ENCODE measurements around the gene CHP1. TPM values are rescaled to one million over a fixed set of nuclear protein-coding genes. Genes with fewer than 3 reads are reported as not detected.

CHP1 gene
- total RNA-seq, 1 experiment from 2014 or later, result 76.5 TPM

DNA sequence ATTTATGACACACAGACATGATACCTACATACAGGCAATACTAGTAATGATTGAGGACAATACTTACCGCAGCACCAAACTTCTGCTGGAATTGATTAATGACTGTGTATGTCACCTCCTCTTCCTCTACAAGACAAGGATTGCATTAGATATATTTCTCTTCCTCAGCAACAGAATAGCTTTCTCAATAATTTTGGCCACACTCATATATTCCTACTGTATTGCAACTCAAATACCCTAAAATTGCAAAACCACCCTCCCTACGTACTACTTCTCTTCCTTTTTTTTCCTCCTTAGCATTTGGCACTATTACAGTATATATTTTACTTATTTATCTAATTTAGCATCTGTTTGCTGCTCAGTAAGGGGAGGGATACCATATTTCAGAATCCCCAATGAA, 15.4 kb upstream of the CHP1 start:
- no peak for TF ChIP-seq ZNF317 (CRISPR knock-in tag; IDR thresholded peaks at IDR 0.05; ENCODE audit: borderline replicate concordance, low read depth)
- TF ChIP-seq ZBTB21 (CRISPR knock-in tag; IDR thresholded peaks at IDR 0.05; ENCODE audit: borderline replicate concordance), result no peak
- TF ChIP-seq, protein P1, sequence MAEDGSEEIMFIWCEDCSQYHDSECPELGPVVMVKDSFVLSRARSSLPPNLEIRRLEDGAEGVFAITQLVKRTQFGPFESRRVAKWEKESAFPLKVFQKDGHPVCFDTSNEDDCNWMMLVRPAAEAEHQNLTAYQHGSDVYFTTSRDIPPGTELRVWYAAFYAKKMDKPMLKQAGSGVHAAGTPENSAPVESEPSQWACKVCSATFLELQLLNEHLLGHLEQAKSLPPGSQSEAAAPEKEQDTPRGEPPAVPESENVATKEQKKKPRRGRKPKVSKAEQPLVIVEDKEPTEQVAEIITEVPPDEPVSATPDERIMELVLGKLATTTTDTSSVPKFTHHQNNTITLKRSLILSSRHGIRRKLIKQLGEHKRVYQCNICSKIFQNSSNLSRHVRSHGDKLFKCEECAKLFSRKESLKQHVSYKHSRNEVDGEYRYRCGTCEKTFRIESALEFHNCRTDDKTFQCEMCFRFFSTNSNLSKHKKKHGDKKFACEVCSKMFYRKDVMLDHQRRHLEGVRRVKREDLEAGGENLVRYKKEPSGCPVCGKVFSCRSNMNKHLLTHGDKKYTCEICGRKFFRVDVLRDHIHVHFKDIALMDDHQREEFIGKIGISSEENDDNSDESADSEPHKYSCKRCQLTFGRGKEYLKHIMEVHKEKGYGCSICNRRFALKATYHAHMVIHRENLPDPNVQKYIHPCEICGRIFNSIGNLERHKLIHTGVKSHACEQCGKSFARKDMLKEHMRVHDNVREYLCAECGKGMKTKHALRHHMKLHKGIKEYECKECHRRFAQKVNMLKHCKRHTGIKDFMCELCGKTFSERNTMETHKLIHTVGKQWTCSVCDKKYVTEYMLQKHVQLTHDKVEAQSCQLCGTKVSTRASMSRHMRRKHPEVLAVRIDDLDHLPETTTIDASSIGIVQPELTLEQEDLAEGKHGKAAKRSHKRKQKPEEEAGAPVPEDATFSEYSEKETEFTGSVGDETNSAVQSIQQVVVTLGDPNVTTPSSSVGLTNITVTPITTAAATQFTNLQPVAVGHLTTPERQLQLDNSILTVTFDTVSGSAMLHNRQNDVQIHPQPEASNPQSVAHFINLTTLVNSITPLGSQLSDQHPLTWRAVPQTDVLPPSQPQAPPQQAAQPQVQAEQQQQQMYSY (CRISPR knock-in tag; IDR thresholded peaks at IDR 0.05), result no peak
- TF ChIP-seq, protein P2, sequence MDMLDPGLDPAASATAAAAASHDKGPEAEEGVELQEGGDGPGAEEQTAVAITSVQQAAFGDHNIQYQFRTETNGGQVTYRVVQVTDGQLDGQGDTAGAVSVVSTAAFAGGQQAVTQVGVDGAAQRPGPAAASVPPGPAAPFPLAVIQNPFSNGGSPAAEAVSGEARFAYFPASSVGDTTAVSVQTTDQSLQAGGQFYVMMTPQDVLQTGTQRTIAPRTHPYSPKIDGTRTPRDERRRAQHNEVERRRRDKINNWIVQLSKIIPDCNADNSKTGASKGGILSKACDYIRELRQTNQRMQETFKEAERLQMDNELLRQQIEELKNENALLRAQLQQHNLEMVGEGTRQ (CRISPR knock-in tag; IDR thresholded peaks at IDR 0.05), result no peak
- TF ChIP-seq, protein P3, sequence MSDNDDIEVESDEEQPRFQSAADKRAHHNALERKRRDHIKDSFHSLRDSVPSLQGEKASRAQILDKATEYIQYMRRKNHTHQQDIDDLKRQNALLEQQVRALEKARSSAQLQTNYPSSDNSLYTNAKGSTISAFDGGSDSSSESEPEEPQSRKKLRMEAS (CRISPR knock-in tag; IDR thresholded peaks at IDR 0.05), result no peak
- TF ChIP-seq TEAD4 (CRISPR knock-in tag; IDR thresholded peaks at IDR 0.05), result no peak
- no peak for TF ChIP-seq ZNF219 (CRISPR knock-in tag; IDR thresholded peaks at IDR 0.05; ENCODE audit: borderline replicate concordance)
- TF ChIP-seq ZNF121 (CRISPR knock-in tag; IDR thresholded peaks at IDR 0.05), result no peak
- no peak for TF ChIP-seq ARID4B (CRISPR knock-in tag; IDR thresholded peaks at IDR 0.05; ENCODE audit: borderline replicate concordance)
- TF ChIP-seq, protein P4, sequence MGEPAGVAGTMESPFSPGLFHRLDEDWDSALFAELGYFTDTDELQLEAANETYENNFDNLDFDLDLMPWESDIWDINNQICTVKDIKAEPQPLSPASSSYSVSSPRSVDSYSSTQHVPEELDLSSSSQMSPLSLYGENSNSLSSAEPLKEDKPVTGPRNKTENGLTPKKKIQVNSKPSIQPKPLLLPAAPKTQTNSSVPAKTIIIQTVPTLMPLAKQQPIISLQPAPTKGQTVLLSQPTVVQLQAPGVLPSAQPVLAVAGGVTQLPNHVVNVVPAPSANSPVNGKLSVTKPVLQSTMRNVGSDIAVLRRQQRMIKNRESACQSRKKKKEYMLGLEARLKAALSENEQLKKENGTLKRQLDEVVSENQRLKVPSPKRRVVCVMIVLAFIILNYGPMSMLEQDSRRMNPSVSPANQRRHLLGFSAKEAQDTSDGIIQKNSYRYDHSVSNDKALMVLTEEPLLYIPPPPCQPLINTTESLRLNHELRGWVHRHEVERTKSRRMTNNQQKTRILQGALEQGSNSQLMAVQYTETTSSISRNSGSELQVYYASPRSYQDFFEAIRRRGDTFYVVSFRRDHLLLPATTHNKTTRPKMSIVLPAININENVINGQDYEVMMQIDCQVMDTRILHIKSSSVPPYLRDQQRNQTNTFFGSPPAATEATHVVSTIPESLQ (CRISPR knock-in tag; IDR thresholded peaks at IDR 0.05), result no peak
- no peak for TF ChIP-seq ATF1 (CRISPR knock-in tag; IDR thresholded peaks at IDR 0.05)
- TF ChIP-seq RELA (CRISPR knock-in tag; IDR thresholded peaks at IDR 0.05; ENCODE audit: borderline replicate concordance), result no peak
- no peak for TF ChIP-seq MLX (CRISPR knock-in tag; IDR thresholded peaks at IDR 0.05)
- TF ChIP-seq, protein P5, sequence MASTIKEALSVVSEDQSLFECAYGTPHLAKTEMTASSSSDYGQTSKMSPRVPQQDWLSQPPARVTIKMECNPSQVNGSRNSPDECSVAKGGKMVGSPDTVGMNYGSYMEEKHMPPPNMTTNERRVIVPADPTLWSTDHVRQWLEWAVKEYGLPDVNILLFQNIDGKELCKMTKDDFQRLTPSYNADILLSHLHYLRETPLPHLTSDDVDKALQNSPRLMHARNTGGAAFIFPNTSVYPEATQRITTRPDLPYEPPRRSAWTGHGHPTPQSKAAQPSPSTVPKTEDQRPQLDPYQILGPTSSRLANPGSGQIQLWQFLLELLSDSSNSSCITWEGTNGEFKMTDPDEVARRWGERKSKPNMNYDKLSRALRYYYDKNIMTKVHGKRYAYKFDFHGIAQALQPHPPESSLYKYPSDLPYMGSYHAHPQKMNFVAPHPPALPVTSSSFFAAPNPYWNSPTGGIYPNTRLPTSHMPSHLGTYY (CRISPR knock-in tag; IDR thresholded peaks at IDR 0.05), result no peak
- TF ChIP-seq JAZF1 (CRISPR knock-in tag; IDR thresholded peaks at IDR 0.05), result no peak
- no peak for TF ChIP-seq ZNF671 (CRISPR knock-in tag; IDR thresholded peaks at IDR 0.05)
- TF ChIP-seq, protein P6, sequence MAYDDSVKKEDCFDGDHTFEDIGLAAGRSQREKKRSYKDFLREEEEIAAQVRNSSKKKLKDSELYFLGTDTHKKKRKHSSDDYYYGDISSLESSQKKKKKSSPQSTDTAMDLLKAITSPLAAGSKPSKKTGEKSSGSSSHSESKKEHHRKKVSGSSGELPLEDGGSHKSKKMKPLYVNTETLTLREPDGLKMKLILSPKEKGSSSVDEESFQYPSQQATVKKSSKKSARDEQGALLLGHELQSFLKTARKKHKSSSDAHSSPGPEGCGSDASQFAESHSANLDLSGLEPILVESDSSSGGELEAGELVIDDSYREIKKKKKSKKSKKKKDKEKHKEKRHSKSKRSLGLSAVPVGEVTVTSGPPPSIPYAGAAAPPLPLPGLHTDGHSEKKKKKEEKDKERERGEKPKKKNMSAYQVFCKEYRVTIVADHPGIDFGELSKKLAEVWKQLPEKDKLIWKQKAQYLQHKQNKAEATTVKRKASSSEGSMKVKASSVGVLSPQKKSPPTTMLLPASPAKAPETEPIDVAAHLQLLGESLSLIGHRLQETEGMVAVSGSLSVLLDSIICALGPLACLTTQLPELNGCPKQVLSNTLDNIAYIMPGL (CRISPR knock-in tag; IDR thresholded peaks at IDR 0.05), result no peak
- TF ChIP-seq KAT7 (CRISPR knock-in tag; IDR thresholded peaks at IDR 0.05; ENCODE audit: borderline replicate concordance), result no peak
- ChIA-PET CTCF (no interaction called here), POLR2A (no interaction called here)
- no peaks in the 10 kb centered on the region for H3K9me3 Mint-ChIP-seq
- ATAC-seq (no peak), DNase-seq (ENCODE audit: low spot score) (no peak)
- no peaks in the 10 kb centered on the region; the same call in 1 of the 2 replicates for H3K27me3 Mint-ChIP-seq (ENCODE audit: low read depth)
- no peak overlapping the region for H3K27ac Mint-ChIP-seq
- no peaks in the 10 kb centered on the region for H3K36me3 Mint-ChIP-seq
- no peak overlapping the region for H3K4me3 Mint-ChIP-seq
- H3K4me1 Mint-ChIP-seq, result peaks cover 16% of the 10 kb centered on the region
